Nephron progenitor cell (in vitro differentiated cells): ENCODE data around the gene GRM2.

Experiments
- DNase-seq: peaks from one replicate; pipeline ENCODE4 v3.0.0; 2021
- H3K27ac Mint-ChIP-seq: 2 replicates; pipeline ENCODE4 v1.8.0; 2021; ENCODE audit warnings: mild to moderate bottlenecking, moderate library complexity, mixed read lengths
- H3K27me3 Mint-ChIP-seq: 2 replicates; pipeline ENCODE4 v1.8.0; 2021; ENCODE audit warnings: mild to moderate bottlenecking, low read depth, mixed read lengths; ENCODE audit not compliant: poor library complexity
- H3K36me3 Mint-ChIP-seq: 2 replicates; pipeline ENCODE4 v1.8.0; 2021; ENCODE audit warnings: low read depth, mixed read lengths
- H3K4me1 Mint-ChIP-seq: 2 replicates; pipeline ENCODE4 v1.8.0; 2021; ENCODE audit warnings: mixed read lengths
- H3K4me3 Mint-ChIP-seq: 2 replicates; pipeline ENCODE4 v1.8.0; 2021; ENCODE audit warnings: mild to moderate bottlenecking, moderate library complexity, mixed read lengths
- H3K9me3 Mint-ChIP-seq: 2 replicates; pipeline ENCODE4 v1.8.0; 2021; ENCODE audit warnings: mild to moderate bottlenecking, moderate library complexity, mixed read lengths
- CTCF ChIP-seq: fragments of 200-600 bp; sonication (generic); IDR thresholded peaks from 2 replicates; pipeline ENCODE4 v1.5.0; 2021; ENCODE audit warnings: antibody characterized with exemption

Gene GRM2

GRCh38 chr3:51687431-51688205 is 19.2 kb upstream of the GRM2 start:
- H3K4me1 Mint-ChIP-seq: peaks cover 16% of the 10 kb centered on the region
- no peak for DNase-seq
- no peak overlapping the region for H3K4me3 Mint-ChIP-seq
- peaks cover 4% of the 10 kb centered on the region for H3K36me3 Mint-ChIP-seq
- no peaks in the 10 kb centered on the region for H3K9me3 Mint-ChIP-seq
- H3K27me3 Mint-ChIP-seq: peaks cover 2% of the 10 kb centered on the region
- no peak for TF ChIP-seq CTCF
- H3K27ac Mint-ChIP-seq: no peak overlapping the region

- H3K4me1 Mint-ChIP-seq: peaks cover 16% of the 10 kb centered on the region
- H3K9me3 Mint-ChIP-seq: no peaks in the 10 kb centered on the region
- DNase-seq: no peak
- no peak overlapping the region for H3K4me3 Mint-ChIP-seq
- H3K27ac Mint-ChIP-seq: no peak overlapping the region
- peaks cover 4% of the 10 kb centered on the region for H3K36me3 Mint-ChIP-seq
- peaks cover 2% of the 10 kb centered on the region for H3K27me3 Mint-ChIP-seq
- TF ChIP-seq CTCF: no peak
Observed at GRCh38 chr3:51688206-51688600, 18.7 kb upstream of the GRM2 start.

- no peak for TF ChIP-seq CTCF
- Mint-ChIP-seq H3K36me3 (peaks cover 4% of the 10 kb centered on the region), H3K9me3 (no peaks in the 10 kb centered on the region), H3K27ac (no peak overlapping the region), H3K4me1 (peaks cover 9% of the 10 kb centered on the region), H3K27me3 (peaks cover 2% of the 10 kb centered on the region), H3K4me3 (no peak overlapping the region)
- DNase-seq: no peak
Observed at GRCh38 chr3:51691021-51691420, 15.8 kb upstream of the GRM2 start.

- Mint-ChIP-seq H3K36me3 (peaks cover 4% of the 10 kb centered on the region), H3K27me3 (peaks cover 2% of the 10 kb centered on the region), H3K27ac (no peak overlapping the region), H3K4me3 (no peak overlapping the region), H3K9me3 (no peaks in the 10 kb centered on the region), H3K4me1 (peaks cover 1% of the 10 kb centered on the region)
- no peak for TF ChIP-seq CTCF
- no peak for DNase-seq
Observed at GRCh38 chr3:51691949-51692348, 14.9 kb upstream of the GRM2 start.

- peaks cover 2% of the 10 kb centered on the region for H3K27me3 Mint-ChIP-seq
Observed at GRCh38 chr3:51692980-51693395, 13.9 kb upstream of the GRM2 start.

More at GRCh38 chr3:51692980-51693395, 13.9 kb upstream of the GRM2 start:
- no peak for DNase-seq
- Mint-ChIP-seq H3K27ac (no peak overlapping the region), H3K36me3 (peaks cover 4% of the 10 kb centered on the region), H3K9me3 (no peaks in the 10 kb centered on the region), H3K4me3 (no peak overlapping the region), H3K4me1 (no peaks in the 10 kb centered on the region)
- no peak for TF ChIP-seq CTCF
